K562 (cell line): ENCODE results near the gene SLC40A1. TPM values are rescaled to one million over a fixed set of nuclear protein-coding genes. Genes with fewer than 3 reads are reported as not detected.
A peak's percentile ranks its signal among the peaks of the same experiment; 100 is the strongest.

Experiments used
- ATAC-seq: fragments of 200-7000 bp; cut with Tn5 transposase; 3 replicates; pipeline ENCODE4 v1.9.1; 2020; ENCODE audit warnings: moderate library complexity
- BruUV-seq: library from RNA; stranded (reverse); fragments of 400-500 nt; replicated peaks from 2 replicates; lab custom pipeline; 2021; lab: Mats Ljungman, UMichigan
- CTCF ChIA-PET: fragments of 300-600 bp; formaldehyde crosslinking; extraction: SDS; loops from one replicate; lab custom pipeline; 2021; ENCODE audit warnings: low intra/inter-chr PET ratio; lab: Yijun Ruan, JAX
- POLR2A ChIA-PET: fragments of 300-600, 350-650 bp; sonication (Branson Sonifier 250); formaldehyde crosslinking; extraction: SDS; loops from one replicate; lab custom pipeline; 2021; ENCODE audit warnings: antibody characterized with exemption, inconsistent platforms; lab: Yijun Ruan, JAX
- DNase-seq, 4 experiments: peaks; one replicate each; pipeline versions ENCODE4 v3.0.0 to v3.0.0-alpha.2; 2011 to 2018; ENCODE audit warnings: low spot score in 3 of 4, mixed read lengths in 3 of 4; ENCODE audit errors: extremely low read depth in 1 of 4
- FAIRE-seq: peaks from 2 replicates; lab custom pipeline; 2011; peaks lifted over from hg19 to GRCh38; lab: Jason Lieb, UNC
- H2AFZ ChIP-seq: 2 replicates; pipeline ENCODE4 v1.6.0; 2011; ENCODE audit warnings: low read depth, low read length, control low read depth, inconsistent platforms
- H3K27ac ChIP-seq: fragments of 200-600 bp; 3 replicates; pipeline ENCODE4 v1.8.0; 2011; ENCODE audit warnings: low read depth, mild to moderate bottlenecking, control low read depth, inconsistent platforms, low read length, moderate library complexity, mixed read lengths; ENCODE audit errors: extremely low read depth
- H3K27me3 ChIP-seq, 2 experiments: fragments of 300-600 bp in 1 of 2; 2 replicates in 1 of 2; 3 replicates in 1 of 2; pipeline versions ENCODE4 v1.6.0 to v1.8.0; 2011; ENCODE audit warnings: inconsistent platforms in 2 of 2, low read length in 2 of 2, mild to moderate bottlenecking in 1 of 2, mixed read lengths in 1 of 2, moderate library complexity in 1 of 2; ENCODE audit not compliant: control insufficient read depth in 2 of 2, insufficient read depth in 2 of 2
- H3K36me3 ChIP-seq: fragments of 300-600 bp; 3 replicates; pipeline ENCODE4 v1.8.0; 2011; ENCODE audit warnings: mild to moderate bottlenecking, low read length, inconsistent platforms; ENCODE audit not compliant: control insufficient read depth, insufficient read depth
- H3K4me1 ChIP-seq, 2 experiments: fragments of 200-600 bp in 1 of 2; replicated peaks in 1 of 2; 2 replicates in 1 of 2; 3 replicates in 1 of 2; pipeline versions ENCODE4 v1.5.1 to v1.8.0; 2011; ENCODE audit warnings: inconsistent platforms in 2 of 2, low read length in 2 of 2, mild to moderate bottlenecking in 1 of 2, mixed read lengths in 1 of 2, moderate library complexity in 1 of 2; ENCODE audit not compliant: control insufficient read depth in 2 of 2, insufficient read depth in 2 of 2
- H3K4me2 ChIP-seq: 2 replicates; pipeline ENCODE4 v1.6.1; 2011; ENCODE audit warnings: low read length, control low read depth, inconsistent platforms, mixed read lengths; ENCODE audit not compliant: insufficient read depth
- H3K4me3 ChIP-seq: fragments of 200-600 bp; sonication (generic), shearing (Covaris generic); 2 replicates; pipeline ENCODE4 v1.5.1; 2016; ENCODE audit warnings: control low read depth, inconsistent platforms
- H3K79me2 ChIP-seq: fragments of 200-600 bp; 3 replicates; pipeline ENCODE4 v1.8.0; 2011; ENCODE audit warnings: low read length, inconsistent platforms; ENCODE audit not compliant: control insufficient read depth, insufficient read depth
- H3K9ac ChIP-seq, 2 experiments: 2 replicates each; pipeline versions ENCODE4 v1.6.0 to v1.6.1; 2011; ENCODE audit warnings: low read depth in 2 of 2, low read length in 2 of 2, control low read depth in 1 of 2, inconsistent platforms in 1 of 2, mild to moderate bottlenecking in 1 of 2, mixed read lengths in 1 of 2; ENCODE audit not compliant: insufficient read depth in 1 of 2
- H3K9me1 ChIP-seq: one replicate; pipeline ENCODE4 v1.6.0; 2011; ENCODE audit warnings: inconsistent platforms, mild to moderate bottlenecking, low read length, moderate library complexity; ENCODE audit not compliant: control insufficient read depth, insufficient read depth
- H3K9me3 ChIP-seq: replicated peaks from 2 replicates; pipeline ENCODE4 v1.5.1; 2011; ENCODE audit warnings: low read depth, low read length, inconsistent platforms; ENCODE audit not compliant: control insufficient read depth, insufficient read depth
- H4K20me1 ChIP-seq: replicated peaks from 2 replicates; pipeline ENCODE4 v1.6.1; 2011; ENCODE audit warnings: low read length, inconsistent platforms, mixed read lengths; ENCODE audit not compliant: control insufficient read depth, insufficient read depth
- DIDO1 ChIP-seq: fragments of 450-650 bp; IDR thresholded peaks from 2 replicates; pipeline ENCODE4 v1.6.1; 2016; ENCODE audit warnings: low read depth, missing biosample characterization, missing genetic modification characterization
- FOS ChIP-seq: IDR thresholded peaks from 3 replicates; pipeline ENCODE4 v1.6.1; 2011; ENCODE audit not compliant: insufficient read length; ENCODE audit errors: extremely low read depth
- GABPB2 ChIP-seq: fragments of 250-450 bp; sonication (Bioruptor Pico); conservative IDR thresholded peaks from 2 replicates; pipeline ENCODE4 v1.5.1; 2021; ENCODE audit warnings: mild to moderate bottlenecking
- NCOA2 ChIP-seq, 2 experiments: fragments of 450-650 bp; IDR thresholded peaks; 2 replicates each; pipeline ENCODE4 v1.6.1; 2018; ENCODE audit warnings: mild to moderate bottlenecking in 2 of 2, moderate library complexity in 1 of 2; ENCODE audit not compliant: partially characterized antibody in 2 of 2
- POLR2AphosphoS2 ChIP-seq: IDR thresholded peaks from 2 replicates; pipeline ENCODE4 v1.6.1; 2012; ENCODE audit warnings: low read length, improper control_type of control experiment
- PRPF4 ChIP-seq: fragments of 200-400 bp; formaldehyde crosslinking; IDR thresholded peaks from one replicate; pipeline ENCODE4 v1.6.1; 2017; ENCODE audit warnings: low read length, low read depth, mild to moderate bottlenecking; ENCODE audit not compliant: insufficient read depth, poor library complexity, severe bottlenecking
- THRAP3 ChIP-seq: fragments of 450-650 bp; IDR thresholded peaks from 2 replicates; pipeline ENCODE4 v1.6.1; 2016; ENCODE audit warnings: mild to moderate bottlenecking, inconsistent platforms, borderline replicate concordance
- ZNF695 ChIP-seq: fragments of 450-650 bp; formaldehyde crosslinking; IDR thresholded peaks from 2 replicates; pipeline ENCODE4 v1.4.0; 2020; ENCODE audit warnings: mild to moderate bottlenecking, moderate library complexity
- ZNF778 ChIP-seq: fragments of 450-650 bp; formaldehyde crosslinking; IDR thresholded peaks from 2 replicates; pipeline ENCODE4 v1.4.0; 2020; ENCODE audit warnings: mild to moderate bottlenecking, moderate library complexity
- WGBS: fragments of 100-300 bp; shearing (Covaris generic); methylation state at CpG from one replicate; pipeline ENCODE4 v1.1.6; 2016; ENCODE audit warnings: low coverage, mixed read lengths; ENCODE audit not compliant: insufficient coverage; ENCODE audit errors: missing lambda C conversion rate; 5-methylcytosine and 5-hydroxymethylcytosine counted together
- in situ Hi-C: fragments of 300-500 bp; cut with MboI; formaldehyde crosslinking; loops from 4 replicates; pipeline ENCODE4 v1.15.0; 2018; ENCODE audit warnings: inconsistent platforms, mixed read lengths
- intact Hi-C: fragments of 100-400 bp; cut with micrococcal nuclease; formaldehyde crosslinking; loops from 2 replicates; pipeline ENCODE4 v1.14.2; 2022
- polyA plus RNA-seq, 8 experiments: library from polyadenylated mRNA; depleted of rRNA in 4 of 8; stranded (reverse) in 5 of 8; unstranded in 3 of 8; fragments of >200 nt; fragmentation: Nextera tagmentation in 2 of 8; fragmentation: Illumina TruSeq in 1 of 8; extraction: Ambion mirVana in 2 of 8; extraction: Trizol in 1 of 8; gene quantifications; 2 replicates each; pipeline versions ENCODE4 v1.2.1 to v1.2.3, GENCODE V29; 2011 to 2014; ENCODE audit warnings: inconsistent platforms in 1 of 8, missing spikeins in 1 of 8
- total RNA-seq, 7 experiments: library from RNA; depleted of rRNA in 6 of 7; stranded (reverse); fragments of >200 nt in 6 of 7; fragmentation: Illumina TruSeq in 2 of 7; extraction: Trizol in 2 of 7; gene quantifications; 2 replicates each; pipeline versions ENCODE4 v1.2.1 to v1.2.3, GENCODE V29; 2011 to 2021; ENCODE audit warnings: low replicate concordance in 1 of 7
- TF ChIP-seq, protein P1 (sequence below): fragments of 250-450 bp; sonication (Bioruptor Pico); IDR thresholded peaks from 2 replicates; pipeline ENCODE4 v1.9.0; 2021; ENCODE audit warnings: mild to moderate bottlenecking, inconsistent platforms
- TF ChIP-seq, protein P2 (sequence below): fragments of 450-650 bp; formaldehyde crosslinking; IDR thresholded peaks from 2 replicates; pipeline ENCODE4 v1.4.0; 2022; ENCODE audit warnings: mild to moderate bottlenecking, moderate library complexity
- TF ChIP-seq, protein P3 (sequence below): IDR thresholded peaks from 3 replicates; pipeline ENCODE4 v1.6.1; 2011; ENCODE audit warnings: borderline replicate concordance, mild to moderate bottlenecking; ENCODE audit not compliant: insufficient read length, insufficient read depth
- TF ChIP-seq, protein P4 (sequence below): IDR thresholded peaks from 3 replicates; pipeline ENCODE4 v1.6.1; 2011; ENCODE audit warnings: borderline replicate concordance, mild to moderate bottlenecking, moderate library complexity; ENCODE audit not compliant: insufficient read length; ENCODE audit errors: extremely low read depth

Gene SLC40A1
- total and polyA plus RNA-seq, 9 of the 15 experiments (the other 6 are each of a cell fraction or from before 2014, with no cell fraction given): 42.2 to 95.9 (median 54.9) TPM

DNA sequence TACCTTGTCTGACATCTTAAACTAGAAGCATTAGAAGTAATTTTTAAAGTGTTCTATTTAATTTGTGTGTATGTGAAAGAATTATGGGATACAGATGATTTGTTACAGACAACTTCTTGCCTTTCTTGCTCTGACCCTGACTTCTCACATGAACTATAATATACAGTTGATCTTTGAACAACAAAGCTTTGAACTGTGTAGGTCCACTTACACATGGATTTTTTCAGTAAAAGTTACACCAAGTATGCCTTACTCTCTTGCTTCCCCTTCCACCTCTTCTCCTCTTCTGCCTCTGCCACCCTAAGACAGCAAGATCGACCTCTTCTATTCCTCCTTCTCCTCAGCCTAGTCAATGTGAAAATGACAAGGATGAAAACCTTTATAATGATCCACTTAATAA lies 42.2 kb downstream of the SLC40A1 start (continued):
- TF ChIP-seq, protein P1, sequence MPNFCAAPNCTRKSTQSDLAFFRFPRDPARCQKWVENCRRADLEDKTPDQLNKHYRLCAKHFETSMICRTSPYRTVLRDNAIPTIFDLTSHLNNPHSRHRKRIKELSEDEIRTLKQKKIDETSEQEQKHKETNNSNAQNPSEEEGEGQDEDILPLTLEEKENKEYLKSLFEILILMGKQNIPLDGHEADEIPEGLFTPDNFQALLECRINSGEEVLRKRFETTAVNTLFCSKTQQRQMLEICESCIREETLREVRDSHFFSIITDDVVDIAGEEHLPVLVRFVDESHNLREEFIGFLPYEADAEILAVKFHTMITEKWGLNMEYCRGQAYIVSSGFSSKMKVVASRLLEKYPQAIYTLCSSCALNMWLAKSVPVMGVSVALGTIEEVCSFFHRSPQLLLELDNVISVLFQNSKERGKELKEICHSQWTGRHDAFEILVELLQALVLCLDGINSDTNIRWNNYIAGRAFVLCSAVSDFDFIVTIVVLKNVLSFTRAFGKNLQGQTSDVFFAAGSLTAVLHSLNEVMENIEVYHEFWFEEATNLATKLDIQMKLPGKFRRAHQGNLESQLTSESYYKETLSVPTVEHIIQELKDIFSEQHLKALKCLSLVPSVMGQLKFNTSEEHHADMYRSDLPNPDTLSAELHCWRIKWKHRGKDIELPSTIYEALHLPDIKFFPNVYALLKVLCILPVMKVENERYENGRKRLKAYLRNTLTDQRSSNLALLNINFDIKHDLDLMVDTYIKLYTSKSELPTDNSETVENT: no peak
- TF ChIP-seq NCOA2 (IDR thresholded peaks at IDR 0.05; ENCODE audit: partially characterized antibody in 2 of 2) (no peak), POLR2AphosphoS2 (no peak), DIDO1 (tag) (no peak), ZNF778 (no peak), FOS (no peak), ZNF695 (CRISPR knock-in tag) (no peak)

DNA sequence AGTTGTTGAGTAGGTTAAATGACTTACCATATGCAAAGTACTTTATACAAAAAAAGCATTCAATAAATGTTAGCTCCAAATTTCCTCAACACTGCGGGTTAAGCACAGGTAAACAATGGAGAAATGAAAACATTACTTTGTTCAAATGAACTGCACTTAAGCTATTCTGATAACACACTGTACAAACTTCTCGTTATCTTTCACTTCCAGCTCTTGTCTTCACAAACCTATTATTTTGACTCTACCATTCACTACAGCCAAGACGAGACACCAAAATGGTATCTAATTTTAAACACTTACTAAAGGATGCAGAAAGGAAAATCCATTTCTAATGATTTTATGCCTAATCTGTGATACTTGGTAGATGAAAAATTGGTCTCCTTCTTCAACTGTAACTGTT lies 43.8 kb downstream of the SLC40A1 start:
- no peak overlapping the region for H3K4me2 ChIP-seq
- no peaks in the 10 kb centered on the region for H4K20me1 ChIP-seq
- H3K9ac ChIP-seq: no peak overlapping the region
- H3K4me1 ChIP-seq: peaks cover 0 to 2% of the 10 kb centered on the region in 2 experiments; a peak in 4 of 5 replicates
- ATAC-seq (peak; percentile 83), DNase-seq (peak in 2 of 4 experiments; percentile 30 to 44), FAIRE-seq (no peak)
- in situ Hi-C loops: no loop called here
- H3K27ac ChIP-seq: no peak overlapping the region
- no peak overlapping the region for H2AFZ ChIP-seq
- WGBS: 0% methylated on average over 3 of the region's 3 CpGs
- no TSS peak for BruUV-seq
- POLR2A ChIA-PET: interaction anchor here (1.0 kb wide), 1 partner anchor 20 kb away, joined by 4 read pairs; no protein-coding TSS in a partner anchor
- intact Hi-C loops: no loop called here
- no peaks in the 10 kb centered on the region; a peak in 1 of 5 replicates for H3K27me3 ChIP-seq
- H3K36me3 ChIP-seq: no peaks in the 10 kb centered on the region
- peaks cover 2% of the 10 kb centered on the region; the same call in 1 of the 2 replicates for H3K9me3 ChIP-seq
- CTCF ChIA-PET: no interaction called here
- no peak overlapping the region for H3K4me3 ChIP-seq
- no peaks in the 10 kb centered on the region for H3K79me2 ChIP-seq
- H3K9me1 ChIP-seq: no peaks in the 10 kb centered on the region
- TF ChIP-seq THRAP3: no peak
- TF ChIP-seq, protein P2, sequence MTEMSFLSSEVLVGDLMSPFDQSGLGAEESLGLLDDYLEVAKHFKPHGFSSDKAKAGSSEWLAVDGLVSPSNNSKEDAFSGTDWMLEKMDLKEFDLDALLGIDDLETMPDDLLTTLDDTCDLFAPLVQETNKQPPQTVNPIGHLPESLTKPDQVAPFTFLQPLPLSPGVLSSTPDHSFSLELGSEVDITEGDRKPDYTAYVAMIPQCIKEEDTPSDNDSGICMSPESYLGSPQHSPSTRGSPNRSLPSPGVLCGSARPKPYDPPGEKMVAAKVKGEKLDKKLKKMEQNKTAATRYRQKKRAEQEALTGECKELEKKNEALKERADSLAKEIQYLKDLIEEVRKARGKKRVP (CRISPR knock-in tag): no peak
- no peak for TF ChIP-seq PRPF4
- TF ChIP-seq GABPB2 (CRISPR knock-in tag): no peak
- TF ChIP-seq, protein P3, sequence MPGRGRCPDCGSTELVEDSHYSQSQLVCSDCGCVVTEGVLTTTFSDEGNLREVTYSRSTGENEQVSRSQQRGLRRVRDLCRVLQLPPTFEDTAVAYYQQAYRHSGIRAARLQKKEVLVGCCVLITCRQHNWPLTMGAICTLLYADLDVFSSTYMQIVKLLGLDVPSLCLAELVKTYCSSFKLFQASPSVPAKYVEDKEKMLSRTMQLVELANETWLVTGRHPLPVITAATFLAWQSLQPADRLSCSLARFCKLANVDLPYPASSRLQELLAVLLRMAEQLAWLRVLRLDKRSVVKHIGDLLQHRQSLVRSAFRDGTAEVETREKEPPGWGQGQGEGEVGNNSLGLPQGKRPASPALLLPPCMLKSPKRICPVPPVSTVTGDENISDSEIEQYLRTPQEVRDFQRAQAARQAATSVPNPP: no peak
- TF ChIP-seq, protein P4, sequence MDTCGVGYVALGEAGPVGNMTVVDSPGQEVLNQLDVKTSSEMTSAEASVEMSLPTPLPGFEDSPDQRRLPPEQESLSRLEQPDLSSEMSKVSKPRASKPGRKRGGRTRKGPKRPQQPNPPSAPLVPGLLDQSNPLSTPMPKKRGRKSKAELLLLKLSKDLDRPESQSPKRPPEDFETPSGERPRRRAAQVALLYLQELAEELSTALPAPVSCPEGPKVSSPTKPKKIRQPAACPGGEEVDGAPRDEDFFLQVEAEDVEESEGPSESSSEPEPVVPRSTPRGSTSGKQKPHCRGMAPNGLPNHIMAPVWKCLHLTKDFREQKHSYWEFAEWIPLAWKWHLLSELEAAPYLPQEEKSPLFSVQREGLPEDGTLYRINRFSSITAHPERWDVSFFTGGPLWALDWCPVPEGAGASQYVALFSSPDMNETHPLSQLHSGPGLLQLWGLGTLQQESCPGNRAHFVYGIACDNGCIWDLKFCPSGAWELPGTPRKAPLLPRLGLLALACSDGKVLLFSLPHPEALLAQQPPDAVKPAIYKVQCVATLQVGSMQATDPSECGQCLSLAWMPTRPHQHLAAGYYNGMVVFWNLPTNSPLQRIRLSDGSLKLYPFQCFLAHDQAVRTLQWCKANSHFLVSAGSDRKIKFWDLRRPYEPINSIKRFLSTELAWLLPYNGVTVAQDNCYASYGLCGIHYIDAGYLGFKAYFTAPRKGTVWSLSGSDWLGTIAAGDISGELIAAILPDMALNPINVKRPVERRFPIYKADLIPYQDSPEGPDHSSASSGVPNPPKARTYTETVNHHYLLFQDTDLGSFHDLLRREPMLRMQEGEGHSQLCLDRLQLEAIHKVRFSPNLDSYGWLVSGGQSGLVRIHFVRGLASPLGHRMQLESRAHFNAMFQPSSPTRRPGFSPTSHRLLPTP: no peak
